Activated CD8-positive, alpha-beta T cell treated with anti-CD3 and anti-CD28 coated beads for 36 hours (primary cell): Measurements from ENCODE around the gene MESP2. TPM values are rescaled to one million over a fixed set of nuclear protein-coding genes. Genes with fewer than 3 reads are reported as not detected.

Experiments used
- ATAC-seq: fragments of 200-7000 bp; cut with Tn5 transposase; one replicate; pipeline ENCODE4 v1.10.0; 2021; ENCODE audit warnings: mild to moderate bottlenecking, moderate library complexity
- CTCF ChIA-PET: fragments of 350-600 bp; sonication (Branson Sonifier 250); formaldehyde crosslinking; loops from one replicate; lab custom pipeline; 2021; ENCODE audit warnings: antibody characterized with exemption; lab: Charles Lee
- POLR2A ChIA-PET: fragments of 350-600 bp; sonication (Branson Sonifier 250); formaldehyde crosslinking; loops from one replicate; lab custom pipeline; 2021; ENCODE audit warnings: antibody characterized with exemption; lab: Charles Lee
- DNase-seq: peaks from one replicate; pipeline ENCODE4 v3.0.0-alpha.2; 2020
- H3K27ac Mint-ChIP-seq: one replicate; pipeline ENCODE4 v1.8.0; 2021; ENCODE audit warnings: mild to moderate bottlenecking, mixed read lengths
- H3K27me3 Mint-ChIP-seq: one replicate; pipeline ENCODE4 v1.8.0; 2021; ENCODE audit warnings: mixed read lengths
- H3K36me3 Mint-ChIP-seq: one replicate; pipeline ENCODE4 v1.8.0; 2021; ENCODE audit warnings: low read depth, mixed read lengths
- H3K4me1 Mint-ChIP-seq: one replicate; pipeline ENCODE4 v1.8.0; 2021; ENCODE audit warnings: low read depth, mixed read lengths
- H3K4me3 Mint-ChIP-seq: one replicate; pipeline ENCODE4 v1.8.0; 2021; ENCODE audit warnings: mild to moderate bottlenecking, moderate library complexity, mixed read lengths
- H3K9me3 Mint-ChIP-seq: one replicate; pipeline ENCODE4 v1.8.0; 2021; ENCODE audit warnings: mixed read lengths
- intact Hi-C: fragments of 100-400 bp; cut with micrococcal nuclease; formaldehyde crosslinking; loops from one replicate; pipeline ENCODE4 v1.10.0; 2022
- total RNA-seq, 2 experiments: library from RNA; stranded (reverse); gene quantifications; one replicate each; pipeline ENCODE4 v1.2.3, GENCODE V29; 2021
- TF ChIP-seq, protein P1 (sequence below): fragments of 200-600 bp; IDR thresholded peaks from one replicate; pipeline ENCODE4 v1.8.0; 2022; ENCODE audit warnings: antibody characterized with exemption, mild to moderate bottlenecking

The MESP2 gene
- total RNA-seq, 2 experiments from 2014 or later: not detected

DNA sequence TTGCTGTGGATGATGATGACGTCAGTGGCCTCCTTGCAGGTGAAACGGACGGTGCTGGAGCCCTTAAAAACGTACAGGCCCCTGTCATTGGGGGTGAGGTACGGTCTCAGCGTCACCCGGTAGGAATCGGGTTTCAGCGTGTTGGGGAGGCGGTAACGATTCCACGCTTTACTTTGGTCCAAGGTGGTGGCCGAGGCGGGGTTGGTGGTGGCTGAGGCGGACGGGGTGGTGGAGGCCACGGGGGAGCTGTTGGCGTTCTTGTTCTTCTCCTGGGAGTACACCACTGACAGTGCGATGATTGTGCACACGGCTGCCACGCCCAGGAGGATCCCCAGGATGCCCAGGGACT, 30.1 kb downstream of the MESP2 start:
- CTCF ChIA-PET: interaction anchor here (1.0 kb wide), 1 partner anchor 23 kb away, joined by 3 read pairs; no protein-coding TSS in a partner anchor
- TF ChIP-seq, protein P1, sequence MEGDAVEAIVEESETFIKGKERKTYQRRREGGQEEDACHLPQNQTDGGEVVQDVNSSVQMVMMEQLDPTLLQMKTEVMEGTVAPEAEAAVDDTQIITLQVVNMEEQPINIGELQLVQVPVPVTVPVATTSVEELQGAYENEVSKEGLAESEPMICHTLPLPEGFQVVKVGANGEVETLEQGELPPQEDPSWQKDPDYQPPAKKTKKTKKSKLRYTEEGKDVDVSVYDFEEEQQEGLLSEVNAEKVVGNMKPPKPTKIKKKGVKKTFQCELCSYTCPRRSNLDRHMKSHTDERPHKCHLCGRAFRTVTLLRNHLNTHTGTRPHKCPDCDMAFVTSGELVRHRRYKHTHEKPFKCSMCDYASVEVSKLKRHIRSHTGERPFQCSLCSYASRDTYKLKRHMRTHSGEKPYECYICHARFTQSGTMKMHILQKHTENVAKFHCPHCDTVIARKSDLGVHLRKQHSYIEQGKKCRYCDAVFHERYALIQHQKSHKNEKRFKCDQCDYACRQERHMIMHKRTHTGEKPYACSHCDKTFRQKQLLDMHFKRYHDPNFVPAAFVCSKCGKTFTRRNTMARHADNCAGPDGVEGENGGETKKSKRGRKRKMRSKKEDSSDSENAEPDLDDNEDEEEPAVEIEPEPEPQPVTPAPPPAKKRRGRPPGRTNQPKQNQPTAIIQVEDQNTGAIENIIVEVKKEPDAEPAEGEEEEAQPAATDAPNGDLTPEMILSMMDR: no peak
- Mint-ChIP-seq H3K9me3 (no peaks in the 10 kb centered on the region), H3K4me1 (no peaks in the 10 kb centered on the region), H3K27ac (no peak overlapping the region), H3K27me3 (peaks cover 5% of the 10 kb centered on the region), H3K4me3 (no peak overlapping the region), H3K36me3 (no peaks in the 10 kb centered on the region)
- ATAC-seq (no peak), DNase-seq (no peak)
- intact Hi-C loops: no loop called here
- POLR2A ChIA-PET: no interaction called here

DNA sequence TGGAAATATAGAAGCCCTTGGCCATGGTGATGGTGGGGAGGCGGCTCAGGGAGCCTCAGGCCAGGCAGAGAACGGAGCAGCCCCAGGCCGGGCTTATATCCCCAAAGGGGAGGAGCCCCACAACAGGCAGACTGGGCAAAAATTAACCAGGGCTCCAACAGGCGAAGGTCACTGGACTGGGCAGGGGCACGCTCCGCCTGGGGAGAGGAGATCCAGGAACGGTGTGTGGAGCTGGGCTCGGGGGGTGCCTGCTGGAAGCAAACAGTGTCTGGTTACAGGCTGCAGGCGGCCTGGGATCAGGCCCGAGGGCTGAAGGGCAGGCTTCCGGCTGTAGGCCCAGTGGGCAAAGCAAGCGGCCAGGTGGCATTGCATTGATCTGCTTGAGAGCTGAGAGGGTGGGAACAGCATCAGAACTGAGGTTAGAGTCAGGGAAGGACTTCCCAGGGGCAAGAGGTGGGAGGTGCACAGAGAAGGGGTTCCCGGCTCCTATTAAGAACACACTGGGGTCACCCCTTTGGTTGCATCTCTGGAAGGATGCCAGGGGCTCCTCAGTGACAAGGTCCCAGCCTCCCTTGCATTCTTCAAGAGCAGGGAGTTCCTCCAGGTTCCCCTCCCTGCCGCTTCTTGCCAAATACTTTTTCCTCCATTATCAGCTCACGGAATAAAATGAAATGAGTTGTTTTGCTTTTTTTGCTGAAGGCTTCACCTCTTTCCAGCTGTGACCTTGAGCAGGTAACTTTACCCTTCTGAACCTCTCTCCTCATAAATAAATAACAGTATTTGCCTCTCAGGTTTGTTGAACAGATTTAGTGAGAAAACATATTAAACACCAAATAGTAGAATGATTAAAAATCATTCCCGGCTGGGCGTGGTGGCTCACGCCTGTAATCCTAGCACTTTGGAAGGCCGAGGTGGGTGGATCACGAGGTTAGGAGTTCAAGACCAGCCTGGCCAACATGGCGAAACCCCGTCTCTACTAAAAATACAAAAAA, 30.7 kb downstream of the MESP2 start:
- peaks cover 5% of the 10 kb centered on the region for H3K27me3 Mint-ChIP-seq

DNA sequence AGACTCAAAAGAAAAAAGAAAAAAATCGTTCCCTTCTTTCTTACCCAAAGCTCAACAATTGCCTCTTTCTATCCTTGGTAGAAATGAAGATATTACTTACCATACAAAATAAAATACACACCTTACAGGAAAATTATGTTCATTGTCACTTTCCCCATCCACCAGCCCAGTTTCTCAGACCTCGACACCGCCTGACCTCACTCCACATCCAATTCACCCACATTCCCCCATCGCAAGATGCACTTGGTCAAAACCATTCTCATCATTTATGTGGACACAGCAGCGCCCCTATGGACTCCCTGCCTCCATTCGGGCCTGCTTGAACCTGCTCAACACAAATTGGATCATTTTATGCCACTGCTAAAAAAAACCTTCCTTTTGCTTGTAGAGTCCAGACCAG, 31.6 kb downstream of the MESP2 start:
- ChIA-PET POLR2A (no interaction called here), CTCF (interaction anchor here (1.0 kb wide), 1 partner anchor 47 kb away, joined by 3 read pairs; no protein-coding TSS in a partner anchor)
- Mint-ChIP-seq H3K9me3 (no peaks in the 10 kb centered on the region), H3K27ac (no peak overlapping the region), H3K27me3 (peaks cover 4% of the 10 kb centered on the region), H3K4me1 (no peaks in the 10 kb centered on the region), H3K36me3 (no peaks in the 10 kb centered on the region), H3K4me3 (no peak overlapping the region)
- no peak for DNase-seq
- intact Hi-C loops: no loop called here
- TF ChIP-seq, protein P1: no peak
- ATAC-seq: no peak

More for the DNA sequence above, 30.7 kb downstream of the MESP2 start:
- H3K36me3 Mint-ChIP-seq: no peaks in the 10 kb centered on the region
- ATAC-seq (no peak), DNase-seq (no peak)
- no peaks in the 10 kb centered on the region for H3K4me1 Mint-ChIP-seq
- H3K27ac Mint-ChIP-seq: no peak overlapping the region
- no peaks in the 10 kb centered on the region for H3K9me3 Mint-ChIP-seq
- ChIA-PET CTCF (interaction anchor here (1.0 kb wide), 1 partner anchor 46 kb away, joined by 3 read pairs; no protein-coding TSS in a partner anchor), POLR2A (no interaction called here)
- H3K4me3 Mint-ChIP-seq: no peak overlapping the region
- intact Hi-C loops: no loop called here
- TF ChIP-seq, protein P1: no peak

DNA sequence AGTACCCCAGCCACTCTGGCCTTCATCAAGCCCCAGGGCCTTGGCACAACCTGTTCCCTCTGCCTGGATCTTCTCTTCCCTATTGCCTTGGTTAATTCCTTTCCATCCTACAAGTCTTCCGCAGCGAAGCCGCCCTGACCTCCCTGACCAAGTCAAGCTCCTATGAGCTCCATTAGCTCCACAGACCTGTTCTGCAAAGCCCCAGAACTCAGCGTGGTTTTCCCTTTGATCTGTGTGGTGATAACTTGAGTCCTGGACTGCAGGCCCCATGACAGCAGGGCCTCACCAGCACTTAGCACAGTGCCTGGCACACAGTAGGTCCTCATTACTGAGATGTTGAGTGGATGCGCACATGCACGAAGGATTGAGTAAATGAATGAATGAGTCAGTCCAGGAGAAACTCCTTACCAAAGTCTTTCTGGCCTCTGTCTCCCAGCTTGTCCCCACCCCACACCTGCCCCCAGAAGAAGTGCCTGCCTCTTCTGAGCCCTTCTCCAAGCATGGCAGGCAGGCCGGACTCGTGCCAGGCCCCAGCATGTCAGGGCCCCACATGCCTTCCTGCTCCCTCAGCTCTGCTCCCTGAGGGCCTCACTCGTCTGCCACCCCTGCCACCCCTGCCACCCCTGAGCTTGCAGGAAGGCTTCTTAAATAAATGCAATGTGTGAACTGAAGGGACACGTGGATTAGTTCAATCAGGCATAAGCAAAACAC, 32.2 kb downstream of the MESP2 start:
- Mint-ChIP-seq H3K36me3 (no peaks in the 10 kb centered on the region), H3K27ac (no peak overlapping the region), H3K4me3 (no peak overlapping the region), H3K4me1 (no peaks in the 10 kb centered on the region), H3K9me3 (no peaks in the 10 kb centered on the region), H3K27me3 (peaks cover 8% of the 10 kb centered on the region)
- ATAC-seq: no peak
- ChIA-PET POLR2A (no interaction called here), CTCF (interaction anchor here (1.4 kb wide), 1 partner anchor 47 kb away, joined by 3 read pairs; no protein-coding TSS in a partner anchor)
- TF ChIP-seq, protein P1: no peak
- intact Hi-C loops: no loop called here
- DNase-seq: no peak
